ENCODE data around the gene ATXN10.

ATXN10 gene

DNA sequence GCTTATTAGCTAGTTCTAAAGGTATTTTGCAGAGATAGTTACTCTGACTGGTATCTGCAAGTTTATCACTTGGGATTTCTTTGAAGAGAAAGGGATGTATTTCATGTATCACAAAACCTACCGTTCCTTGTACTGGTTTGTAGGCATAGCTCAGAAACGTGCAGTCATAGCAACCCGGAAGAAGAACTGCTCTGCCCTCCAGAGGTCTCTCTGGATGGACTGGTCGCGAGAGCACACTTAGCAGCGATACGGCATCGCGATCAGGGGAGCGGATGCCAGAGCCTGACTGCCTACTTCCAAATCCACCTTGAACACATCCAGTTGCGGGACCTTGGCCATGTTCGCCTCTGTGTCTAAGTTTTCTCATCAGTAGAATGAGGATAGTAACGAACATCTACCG is 162.0 kb downstream of the ATXN10 start:
- DNase-seq: no peak

DNA sequence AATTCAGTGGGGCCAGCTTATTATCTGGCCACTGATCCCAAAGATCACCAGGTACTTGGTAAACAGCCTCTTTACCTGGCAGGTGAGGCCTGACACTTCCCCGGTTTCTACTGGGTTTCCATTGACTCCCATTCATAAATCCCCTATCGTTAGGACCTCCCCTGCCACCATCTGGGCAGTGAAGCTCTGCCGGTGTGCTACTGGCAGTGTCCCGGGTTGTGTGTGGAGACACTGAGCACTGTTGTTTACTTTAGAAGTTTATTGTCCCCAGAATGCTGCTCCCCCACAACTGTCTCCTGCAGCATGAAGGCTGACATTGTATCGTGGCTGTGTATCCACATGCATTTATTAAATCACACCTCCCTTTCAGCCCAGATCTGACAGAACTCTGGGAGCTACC is 162.6 kb downstream of the ATXN10 start:
- DNase-seq: no peak

DNA sequence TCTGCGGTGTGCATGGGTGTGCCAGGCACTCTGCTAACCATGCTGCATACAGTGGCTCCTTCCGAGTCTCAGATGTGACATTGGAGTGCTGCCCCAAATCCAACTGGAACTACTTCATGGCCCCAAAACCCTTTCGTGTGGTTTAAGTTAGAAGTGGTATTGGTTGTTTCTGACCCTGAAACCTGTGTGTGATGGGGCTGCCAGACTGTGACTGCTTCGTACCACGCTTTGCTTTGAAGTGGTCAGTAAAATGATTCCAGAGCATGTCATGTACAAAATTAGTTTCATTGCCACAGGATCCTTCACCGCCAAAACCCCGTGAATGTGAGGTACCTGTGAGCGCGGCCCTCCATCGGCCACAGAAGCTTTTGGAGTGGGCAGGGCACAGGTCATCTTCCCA is 163.2 kb downstream of the ATXN10 start:
- no peak for DNase-seq

DNA sequence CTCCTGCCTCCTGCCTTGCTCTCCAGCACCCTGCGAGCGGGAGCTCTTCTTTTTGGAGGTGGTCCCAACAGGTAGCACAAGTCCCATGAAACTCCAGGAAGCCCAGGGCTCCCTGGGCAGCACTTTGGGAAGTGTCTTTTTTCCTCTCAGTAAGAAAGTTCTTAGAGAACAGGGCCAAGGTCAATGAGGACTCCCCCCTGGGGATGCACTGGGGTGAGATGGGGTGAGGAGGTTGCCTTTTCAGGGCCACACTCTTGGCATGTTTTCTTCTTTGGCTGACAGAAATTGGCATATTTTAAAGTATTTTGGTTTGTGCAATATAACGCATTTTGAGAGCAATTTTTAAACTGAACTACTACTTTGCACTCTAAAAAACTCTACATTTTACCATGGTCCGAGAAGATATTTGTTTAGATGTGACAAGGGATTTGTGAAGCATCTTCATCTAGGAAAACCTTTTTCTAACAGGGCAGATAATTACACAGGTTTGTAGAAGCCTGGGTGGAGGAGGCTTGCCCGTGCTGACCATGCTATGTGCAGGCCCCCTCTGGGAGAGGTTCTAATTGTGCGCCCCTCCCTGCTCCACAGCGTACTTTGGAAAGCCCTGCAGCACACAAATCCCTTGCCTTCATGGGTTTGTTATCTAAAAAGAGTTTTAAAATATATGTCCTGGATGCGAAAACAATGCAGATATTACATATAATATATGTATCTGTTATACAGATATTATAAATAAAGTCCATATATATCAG is 165.0 kb downstream of the ATXN10 start:
- no peak for DNase-seq

DNA sequence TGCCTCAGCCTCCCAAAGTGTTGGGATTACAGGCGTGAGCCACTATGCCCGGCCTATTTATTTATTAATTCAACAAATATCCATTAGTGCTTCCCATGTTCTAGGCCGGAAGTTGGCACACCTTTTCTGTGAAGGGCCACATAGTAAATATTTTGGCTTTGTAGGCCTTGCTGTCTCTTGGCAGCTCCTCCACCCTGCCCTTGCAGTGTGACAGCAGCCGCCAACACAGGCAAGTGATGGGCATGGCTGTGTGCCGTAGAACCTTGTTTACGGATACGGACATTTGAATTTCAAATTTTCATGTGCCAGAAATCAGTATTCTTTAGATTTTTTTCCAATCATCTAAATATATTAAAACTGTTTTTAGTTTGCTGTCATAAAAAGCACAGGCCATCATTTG is 165.9 kb downstream of the ATXN10 start:
- no peak for DNase-seq

DNA sequence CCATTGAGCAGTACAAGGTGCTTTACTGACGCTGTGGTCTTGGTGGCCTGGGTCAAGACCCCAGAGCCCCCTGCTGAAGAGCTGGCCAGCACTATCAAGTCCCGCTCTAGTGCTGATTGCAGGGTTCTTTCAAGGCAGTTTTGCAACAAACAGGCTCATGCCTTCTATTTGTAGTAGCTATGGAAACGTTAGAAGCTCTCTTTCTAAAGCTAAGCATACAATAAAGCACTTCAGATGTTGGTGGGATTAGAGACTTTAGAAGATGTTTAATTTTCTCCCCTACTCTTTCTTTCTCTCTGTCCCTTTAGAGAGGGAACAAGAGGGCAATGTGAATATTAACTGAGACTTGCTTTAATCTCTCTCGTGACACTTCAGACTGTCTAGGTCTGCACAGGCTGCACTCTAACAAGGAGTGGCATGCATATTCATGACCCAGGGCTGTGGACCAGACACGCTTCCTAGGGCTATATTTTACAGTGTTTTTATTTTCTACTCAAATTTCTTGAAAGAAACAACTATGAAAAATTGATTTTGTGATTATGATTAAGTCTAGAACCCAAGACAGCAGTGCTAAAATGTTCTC is 166.8 kb downstream of the ATXN10 start:
- DNase-seq: no peak

DNA sequence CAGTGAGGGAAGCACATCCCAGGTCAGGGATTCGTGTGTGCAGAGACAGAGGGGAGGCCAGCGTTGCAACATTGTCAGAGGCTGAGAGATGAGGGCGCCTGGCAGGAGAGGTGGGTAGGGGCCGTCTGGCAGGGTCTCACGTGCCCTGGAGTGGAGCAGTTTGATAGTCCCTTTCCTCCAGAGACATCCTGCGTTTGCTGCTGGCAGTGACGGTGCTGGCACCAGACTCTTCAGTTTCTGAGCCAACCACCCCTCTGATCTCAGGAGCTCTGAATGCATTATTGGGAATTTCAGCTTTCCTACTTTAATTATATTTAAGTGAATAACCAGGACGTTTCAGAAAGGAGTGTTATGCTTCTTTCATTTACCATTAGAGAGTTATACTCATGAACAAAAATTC is 168.8 kb downstream of the ATXN10 start:
- DNase-seq: no peak

DNA sequence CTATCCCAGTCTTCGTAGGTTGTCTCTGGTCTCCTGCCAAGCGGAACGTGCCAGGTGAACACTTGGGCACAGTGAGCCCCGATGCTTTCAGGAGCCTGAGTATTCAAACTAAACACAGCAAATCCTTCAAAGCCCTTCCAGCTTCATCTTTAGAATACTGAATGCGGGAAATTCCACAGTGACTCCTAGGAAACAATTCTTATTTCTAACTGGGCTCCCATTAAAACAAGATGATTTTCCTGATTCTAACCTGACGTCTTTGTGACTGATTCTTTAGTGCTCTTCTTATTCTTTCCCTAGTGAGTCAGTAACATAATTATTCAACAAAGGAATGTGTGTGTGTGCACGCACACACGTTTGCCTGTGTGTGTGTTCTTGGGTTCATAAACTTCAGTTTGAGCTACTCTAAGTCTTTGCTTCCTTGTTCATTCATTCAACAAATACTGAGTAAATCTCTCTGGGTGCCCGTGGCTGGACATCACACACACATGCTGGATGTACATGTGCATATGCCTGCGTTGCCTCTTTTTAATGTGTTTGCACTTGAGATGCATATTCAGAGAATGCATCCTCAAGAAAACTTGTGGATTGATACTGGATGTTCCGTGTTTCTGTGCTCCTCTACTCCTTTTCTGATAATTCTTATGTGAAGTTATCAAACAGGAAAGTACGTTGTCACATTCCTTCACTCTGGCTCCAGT is 170.8 kb downstream of the ATXN10 start:
- DNase-seq: no peak

DNA sequence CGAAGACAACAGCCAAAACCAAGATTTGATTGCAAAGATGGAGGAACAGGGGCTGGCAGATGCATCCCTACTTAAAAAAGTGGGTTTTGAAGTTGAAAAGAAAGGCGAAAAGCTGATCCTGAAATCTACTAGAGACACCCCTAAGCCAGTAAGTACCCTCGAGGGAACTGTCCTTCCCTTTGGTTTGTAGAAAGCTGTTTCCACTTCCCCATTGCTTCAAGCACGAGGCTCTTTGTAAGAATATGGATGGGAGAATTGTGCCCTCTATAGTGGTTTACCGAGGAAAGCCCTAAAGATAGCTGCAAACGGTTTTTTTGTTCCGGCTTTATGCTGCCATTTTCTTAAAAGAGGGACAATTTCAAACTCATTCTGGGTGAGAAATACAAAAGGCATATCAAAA is 171.4 kb downstream of the ATXN10 start:
- no peak for DNase-seq

DNA sequence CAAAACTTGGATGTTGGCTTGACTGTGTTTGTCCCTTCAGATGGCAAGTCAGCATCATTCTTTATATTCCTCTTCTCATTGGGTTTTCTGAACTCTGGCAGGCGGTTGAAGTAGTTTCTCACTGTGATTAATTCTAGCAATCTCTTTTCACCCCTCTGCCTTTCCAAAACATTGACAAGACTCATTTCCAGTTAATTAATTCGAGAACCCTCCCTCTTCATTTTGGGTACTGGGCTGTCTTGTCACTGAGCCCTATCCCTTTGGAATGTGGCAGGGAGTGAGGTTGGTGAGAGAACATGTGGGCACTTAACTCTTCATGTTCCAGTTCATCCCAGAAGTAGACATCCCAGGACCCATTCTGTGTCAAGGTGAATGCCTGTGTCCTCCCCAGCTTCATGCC is 172.4 kb downstream of the ATXN10 start:
- DNase-seq: no peak

DNA sequence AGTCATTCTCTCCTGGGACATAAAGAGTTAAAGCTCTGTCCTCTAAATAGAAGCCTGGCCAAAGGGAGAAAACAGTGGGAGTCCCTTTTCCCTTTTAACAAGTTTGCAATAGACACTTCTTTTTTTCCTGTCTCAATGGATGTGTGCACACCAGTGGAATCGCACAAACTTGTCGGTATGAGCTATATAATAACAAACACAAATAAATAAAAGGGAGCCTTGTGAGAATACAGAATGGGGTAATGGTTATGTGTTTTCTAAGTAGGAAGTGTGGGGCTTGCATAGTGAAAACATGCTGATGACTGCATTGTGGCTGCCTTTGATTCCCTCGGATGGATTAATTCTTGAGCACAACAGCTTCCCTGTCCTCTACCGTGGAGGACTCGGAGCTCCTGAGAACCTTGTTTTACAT is 173.4 kb downstream of the ATXN10 start:
- DNase-seq: no peak

DNA sequence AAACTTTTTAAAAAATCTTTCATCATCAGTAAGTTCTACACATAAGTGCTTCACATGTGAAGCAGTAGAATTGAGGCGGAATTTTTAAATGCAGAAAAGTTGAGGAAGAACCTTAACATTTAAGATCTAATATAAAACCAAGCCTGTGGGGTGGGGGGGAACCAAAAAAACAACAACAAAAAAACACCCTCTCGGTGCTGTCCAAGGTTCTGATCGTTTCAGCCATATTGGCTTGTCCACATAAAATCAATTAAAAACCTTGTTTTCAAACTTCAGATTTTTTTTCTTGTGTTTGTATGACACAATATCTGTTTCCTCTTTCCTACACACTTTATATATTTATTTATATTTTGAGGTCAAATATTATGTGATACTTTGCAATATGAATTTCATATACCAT is 175.3 kb downstream of the ATXN10 start:
- no peak for DNase-seq

DNA sequence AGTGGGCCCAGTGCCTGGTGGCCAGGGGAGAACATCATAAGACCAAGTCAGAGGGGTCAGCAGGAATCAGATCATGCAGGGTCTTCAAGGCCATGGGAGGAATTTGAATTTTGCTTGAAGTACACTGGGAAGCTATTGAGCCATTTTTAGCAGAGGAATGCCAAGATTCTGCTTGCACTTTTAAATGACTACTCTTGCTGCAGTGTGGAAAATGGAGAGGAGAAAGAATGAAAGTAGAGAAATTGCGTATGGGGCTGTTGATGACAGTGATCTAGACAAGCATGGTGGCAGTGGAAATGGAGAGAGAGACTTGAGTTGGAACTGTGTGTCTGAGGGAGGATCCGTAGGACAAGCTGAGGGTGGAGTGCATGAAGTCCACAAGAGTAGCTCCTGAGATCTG is 177.3 kb downstream of the ATXN10 start:
- no peak for DNase-seq

DNA sequence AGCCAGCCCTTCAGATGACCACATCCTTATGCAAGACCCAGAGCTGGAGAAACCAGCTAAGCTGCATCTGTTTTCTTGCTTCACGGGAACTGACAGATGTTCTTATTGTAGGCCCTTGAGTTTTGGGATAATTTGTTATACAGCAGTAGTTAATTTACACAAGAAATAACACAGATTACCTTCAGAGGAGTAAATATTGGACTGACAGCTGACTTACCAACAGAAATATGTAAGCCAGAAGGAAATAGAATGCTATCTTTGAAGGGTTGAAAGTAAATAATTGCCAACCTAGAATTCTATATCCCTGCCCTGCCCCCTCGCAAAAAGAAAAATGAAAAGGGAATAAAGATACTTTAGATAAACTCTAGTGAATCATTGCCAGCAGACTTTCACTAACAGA is 181.2 kb downstream of the ATXN10 start:
- no peak for DNase-seq

DNA sequence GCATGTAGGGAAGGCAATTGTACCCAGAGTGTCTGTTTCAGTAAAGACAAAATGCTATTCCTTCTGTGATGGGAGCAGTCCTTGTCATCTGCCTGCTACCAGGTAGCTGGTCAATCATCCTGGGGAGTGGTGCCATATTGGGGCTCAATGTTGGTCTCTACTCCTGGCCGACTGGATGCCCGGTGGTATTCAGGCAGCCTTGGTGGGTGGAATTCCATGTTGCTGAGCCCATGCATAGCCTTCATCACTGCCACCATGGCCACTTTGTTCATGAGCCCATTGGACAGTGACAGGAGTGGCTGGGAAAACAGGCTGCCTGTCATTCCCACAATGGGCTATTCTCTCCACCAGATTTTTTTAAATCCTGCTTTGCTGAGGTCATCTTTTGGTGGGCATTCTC is 184.3 kb downstream of the ATXN10 start:
- no peak for DNase-seq

DNA sequence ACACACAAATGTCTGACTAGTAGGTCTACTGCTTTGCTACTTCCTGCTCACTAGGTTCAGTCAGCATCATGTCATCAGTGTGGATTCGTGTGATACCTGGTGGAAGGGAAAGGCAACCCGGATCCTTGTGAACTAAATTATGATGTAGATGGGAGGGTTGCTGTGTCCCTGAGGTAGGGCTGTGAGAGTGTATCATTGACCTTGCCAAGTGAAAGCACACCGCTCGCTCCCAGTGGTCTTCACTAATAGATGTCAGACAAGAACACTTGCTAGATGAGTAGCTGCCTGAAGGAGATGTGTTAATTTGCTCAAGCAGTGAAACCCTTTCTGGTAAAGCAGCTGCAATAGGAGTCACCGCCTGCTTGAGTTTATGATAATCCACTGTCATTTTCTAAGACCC is 185.9 kb downstream of the ATXN10 start:
- DNase-seq: no peak

DNA sequence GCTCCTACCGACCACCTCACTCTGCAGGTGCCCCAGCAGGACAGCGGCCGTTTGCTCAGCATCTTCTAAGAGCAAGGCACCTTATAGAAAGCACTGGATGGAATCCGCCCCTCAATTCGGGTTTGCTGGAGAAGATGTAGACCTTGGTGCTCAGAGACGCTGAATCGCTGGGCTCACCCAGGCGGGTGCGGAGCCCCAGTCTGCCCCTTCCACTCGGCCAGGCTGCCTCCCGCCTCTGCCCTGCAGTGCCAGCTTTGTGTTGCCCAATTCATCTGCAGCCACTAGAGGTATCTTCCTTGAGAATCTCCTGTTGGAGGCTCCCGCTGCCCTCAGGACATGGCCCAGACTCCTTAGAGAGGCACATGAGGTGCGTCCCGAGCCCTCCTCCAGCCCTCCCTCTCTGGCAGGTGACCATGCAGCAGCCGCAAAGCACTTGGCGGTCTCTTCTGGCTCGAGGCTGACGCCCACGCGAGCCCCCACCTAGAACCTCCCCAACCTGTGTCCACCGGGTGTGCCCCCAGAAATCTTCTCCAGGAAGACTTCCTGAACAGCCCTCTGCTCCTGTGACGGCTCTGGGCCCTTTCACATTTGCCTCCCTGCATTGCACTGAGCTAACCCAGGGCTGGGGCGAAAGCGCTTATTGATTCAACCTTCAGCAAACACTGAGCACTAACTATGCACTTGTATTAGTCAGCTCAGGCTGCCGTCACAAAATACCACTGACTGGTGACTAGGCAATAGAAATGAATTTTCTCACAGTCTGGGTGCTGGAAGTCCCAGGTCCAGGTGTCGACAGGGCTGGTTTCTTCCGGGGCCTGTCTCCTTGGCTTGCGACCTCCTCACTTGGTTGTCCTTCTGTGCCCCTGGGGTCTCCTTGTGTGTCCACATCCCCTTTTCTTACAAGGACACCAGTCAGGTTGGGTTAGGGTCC is 187.9 kb downstream of the ATXN10 start:
- no peak for DNase-seq

DNA sequence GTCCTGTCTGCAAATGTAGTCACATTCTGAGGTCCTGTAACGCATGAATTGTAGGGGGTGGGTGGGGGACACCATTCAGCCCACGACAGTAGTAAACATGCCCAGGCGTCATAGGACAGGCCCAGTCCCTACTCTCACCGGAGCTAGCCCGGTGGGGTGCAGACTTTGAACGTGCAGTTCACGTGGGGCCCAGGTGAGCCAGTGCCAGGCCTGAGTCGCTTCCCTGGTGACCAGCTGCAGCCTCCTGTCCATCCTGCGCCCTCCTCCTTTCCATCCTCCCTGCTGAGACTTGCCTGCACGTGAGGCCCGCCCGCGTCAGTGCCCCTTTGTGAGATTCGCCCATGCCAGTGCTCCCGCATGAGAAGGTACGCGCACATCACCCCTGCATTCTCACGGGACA is 188.6 kb downstream of the ATXN10 start:
- DNase-seq: no peak

DNA sequence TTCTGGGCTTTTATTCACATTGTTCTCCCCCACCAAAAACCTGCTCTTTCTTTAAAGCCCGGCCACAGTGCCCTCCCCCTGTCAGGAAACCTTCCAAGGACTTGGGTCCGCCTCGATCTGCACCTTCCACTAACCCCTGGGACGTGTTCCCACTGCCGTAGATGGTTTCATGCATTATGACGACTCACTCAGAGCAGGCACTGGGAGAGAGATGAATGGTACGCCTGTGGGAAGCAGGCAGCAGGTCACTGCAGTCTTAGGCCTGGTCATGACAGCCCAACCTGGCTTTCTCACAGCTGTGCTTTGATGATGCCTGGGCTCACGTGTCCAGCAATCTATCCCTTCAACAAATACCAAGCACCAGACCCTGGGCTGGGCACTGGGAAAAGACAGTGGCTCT is 189.6 kb downstream of the ATXN10 start:
- DNase-seq: no peak

DNA sequence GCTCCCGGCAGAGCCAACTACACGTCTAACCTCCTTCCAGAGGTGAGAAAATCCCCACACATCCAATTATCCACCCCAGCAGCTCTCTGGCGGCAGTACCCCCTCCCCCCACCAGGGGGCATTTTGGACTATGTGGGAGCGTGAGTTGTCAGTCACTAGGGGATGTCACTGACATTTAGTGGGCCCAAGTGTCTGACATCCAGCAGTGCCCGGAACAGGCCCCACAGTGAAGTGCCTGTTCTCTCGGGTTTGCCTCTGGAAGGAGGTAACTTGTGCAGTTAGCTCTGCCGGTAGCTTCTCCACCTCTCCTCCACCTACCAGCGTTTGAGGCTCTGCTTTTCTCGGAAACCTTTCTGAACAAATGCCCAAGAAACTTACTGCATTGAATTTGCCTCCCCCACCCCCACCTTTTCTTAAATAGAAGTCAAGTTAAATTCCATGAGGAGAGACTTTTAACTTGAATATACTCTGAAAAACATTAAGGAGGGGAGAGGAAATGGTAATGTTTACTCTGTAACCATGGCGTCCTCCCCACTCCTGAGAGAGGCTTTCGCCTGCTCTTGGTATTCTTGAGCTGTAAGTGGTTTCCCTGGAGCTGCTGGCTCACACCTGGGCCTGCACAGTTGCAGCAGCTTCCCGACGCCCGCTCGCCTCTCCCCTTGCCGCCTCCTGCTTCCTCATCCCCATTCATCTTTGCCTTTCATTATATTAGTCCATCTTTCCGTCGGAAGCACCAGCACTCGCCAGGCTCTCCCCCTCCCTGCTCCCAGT is 192.5 kb downstream of the ATXN10 start:
- DNase-seq: peak; percentile 76

DNA sequence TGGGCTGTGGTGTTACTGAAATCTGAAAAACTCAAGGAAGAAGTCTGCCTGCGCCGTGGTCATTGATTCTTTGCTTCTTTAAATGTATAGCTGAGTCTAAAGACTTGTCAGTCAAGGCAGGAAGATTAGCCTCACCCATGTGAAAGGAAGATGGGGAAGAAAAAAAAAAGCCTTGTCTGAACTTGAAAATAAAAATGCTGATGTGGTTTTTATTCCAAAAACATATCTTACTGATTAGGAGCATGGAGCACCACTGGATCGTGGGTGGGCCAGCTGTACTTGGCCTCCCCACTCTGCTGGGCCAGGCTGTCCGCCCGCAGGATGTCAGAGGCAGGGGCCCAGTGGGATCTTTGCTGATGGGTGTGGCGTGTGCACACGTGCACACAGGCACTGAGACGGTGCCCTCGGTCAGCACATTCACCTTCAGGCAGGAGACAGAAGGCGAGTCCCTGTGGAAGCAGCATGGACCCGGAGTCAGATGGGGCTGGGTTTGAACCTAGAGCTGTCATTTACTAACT is 193.4 kb downstream of the ATXN10 start:
- no peak for DNase-seq

DNA sequence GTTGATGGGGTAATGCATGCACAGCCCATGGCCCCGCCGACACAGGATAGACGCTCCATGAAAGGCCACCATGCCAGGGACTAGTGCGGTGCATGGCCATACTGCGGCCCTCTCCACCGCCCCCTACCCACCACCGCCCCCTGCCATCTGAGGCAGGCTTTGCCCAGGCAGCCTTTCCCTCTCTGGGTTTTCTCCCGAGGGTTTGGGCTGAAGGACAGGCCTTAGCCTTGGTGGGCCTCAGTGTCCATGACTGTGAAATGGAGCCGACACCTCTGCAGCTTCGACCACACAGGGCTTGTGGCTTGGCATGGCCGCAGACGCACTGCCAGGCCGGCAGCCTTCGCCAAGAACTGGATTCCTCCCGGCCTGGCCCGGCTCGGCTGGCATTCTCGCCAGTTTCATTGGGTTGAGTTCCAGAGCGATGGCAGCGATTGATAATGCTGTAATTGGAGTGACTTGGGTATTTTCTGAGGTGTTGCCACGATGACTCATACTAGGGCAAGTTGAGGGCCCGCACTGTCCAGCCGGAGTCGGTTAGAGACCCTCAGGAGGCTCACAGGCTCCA is 194.0 kb downstream of the ATXN10 start:
- DNase-seq: no peak

All from stimulated activated CD4-positive, alpha-beta T cell treated with anti-CD3 and anti-CD28 coated beads, Interleukin-4, amount 100 ng/mL, for 24 hours (primary cell).